Stimulated activated CD8-positive, alpha-beta memory T cell treated with anti-CD3 and anti-CD28 coated beads, Interleukin-4, amount 100 ng/mL, for 4 hours (primary cell): ENCODE results near the gene TPRX1.
"Not testable (repeated sequence)": the region's sequence is repeated elsewhere in the genome, so short reads cannot be mapped to it uniquely, and the experiment has no call there.

ENCODE experiments used
- DNase-seq, 2 donors: peaks; one replicate each; pipeline ENCODE4 v3.0.0-alpha.2; 2020; ENCODE audit warnings: low read depth in 2 of 2, low spot score in 1 of 2

The TPRX1 gene, protein sequence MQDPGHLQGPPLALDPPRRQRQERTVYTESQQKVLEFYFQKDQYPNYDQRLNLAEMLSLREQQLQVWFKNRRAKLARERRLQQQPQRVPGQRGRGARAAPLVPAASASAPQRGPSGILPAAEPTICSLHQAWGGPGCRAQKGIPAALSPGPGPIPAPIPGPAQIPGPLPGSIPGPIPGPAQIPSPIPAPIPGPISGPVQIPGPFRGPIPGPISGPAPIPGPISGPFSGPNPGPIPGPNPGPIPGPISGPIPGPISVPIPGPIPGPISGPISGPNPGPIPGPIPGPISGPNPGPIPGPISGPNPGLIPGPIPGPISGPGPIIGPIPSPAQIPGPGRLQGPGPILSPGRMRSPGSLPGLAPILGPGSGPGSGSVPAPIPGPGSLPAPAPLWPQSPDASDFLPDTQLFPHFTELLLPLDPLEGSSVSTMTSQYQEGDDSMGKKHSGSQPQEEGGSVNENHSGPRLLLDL

DNA sequence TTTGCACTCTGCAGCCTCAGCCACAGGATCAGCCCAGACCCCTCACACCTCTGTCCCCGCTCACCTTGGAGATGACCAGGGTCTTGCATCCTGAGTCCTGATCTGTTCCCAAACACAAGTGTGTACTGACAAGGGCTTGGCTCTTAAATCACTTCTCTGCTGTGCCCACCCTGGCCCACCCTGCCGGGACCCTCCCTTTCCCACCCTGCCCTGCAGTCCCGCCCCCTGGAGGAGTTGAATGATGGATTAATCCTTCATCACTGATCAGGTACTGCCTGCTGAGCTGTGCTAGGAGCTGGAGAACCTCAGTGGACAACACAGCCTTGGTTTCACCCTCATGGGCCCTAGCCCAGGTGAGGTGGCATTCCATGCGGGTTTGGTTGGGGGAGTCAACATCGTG, at the start of gene TPRX1:
TPRX1 (minus strand) TSS at position 101 of the 400 bp plus-strand sequence; CDS start at position 89, 12 bp downstream.
- DNase-seq = not testable (repeated sequence)

DNA sequence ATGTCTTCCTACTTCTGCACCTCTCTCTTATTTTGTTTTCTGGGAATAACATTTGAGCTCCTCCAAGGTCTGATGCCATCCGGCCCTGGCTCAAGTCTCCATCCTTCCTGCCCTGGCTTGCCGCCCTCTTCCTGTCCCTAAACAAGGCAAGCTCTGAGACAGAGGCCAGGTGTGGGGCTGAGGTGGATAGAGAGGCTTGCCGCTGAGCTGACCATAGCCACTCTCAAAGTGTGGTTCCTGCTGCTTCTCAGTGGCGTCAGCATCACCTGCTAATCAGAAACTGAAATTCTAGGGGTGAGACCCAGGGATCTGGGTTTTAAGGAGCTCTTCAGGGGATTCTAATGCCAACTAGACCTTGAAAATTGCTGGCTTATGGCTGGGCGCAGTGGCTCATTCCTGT, 48.7 kb upstream of the TPRX1 start:
- no peak for DNase-seq

DNA sequence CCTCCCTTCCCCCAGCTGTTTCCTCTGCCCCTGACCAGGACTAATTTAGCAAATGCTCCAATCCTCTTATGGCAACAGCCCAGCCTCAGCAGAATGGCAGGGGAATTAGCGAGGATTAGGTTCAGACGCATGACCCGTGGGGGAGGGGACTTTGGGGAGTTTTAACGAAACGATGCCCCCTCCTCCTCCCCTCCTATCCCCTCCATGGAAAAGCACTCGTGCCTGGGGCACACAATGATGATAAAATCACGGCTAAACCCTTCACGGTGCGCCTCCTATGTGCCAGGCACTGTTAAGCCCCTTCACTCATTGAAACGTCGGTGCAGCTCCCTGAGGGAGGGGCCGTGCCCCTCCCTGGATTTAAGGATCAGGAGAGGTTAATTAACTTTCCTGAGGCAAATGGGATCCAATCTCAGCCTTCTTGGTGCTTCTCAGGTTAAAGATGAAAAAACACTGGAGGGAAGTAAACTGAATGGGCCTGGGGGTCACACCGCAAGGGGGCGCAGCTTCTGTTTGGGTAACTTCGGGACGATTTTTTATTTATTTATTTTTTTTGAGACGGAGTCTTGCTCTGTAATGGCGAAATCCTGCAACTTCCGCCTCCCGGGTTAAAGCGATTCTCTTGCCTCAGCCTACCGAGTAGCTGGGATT, 44.6 kb upstream of the TPRX1 start:
- no peak for DNase-seq

DNA sequence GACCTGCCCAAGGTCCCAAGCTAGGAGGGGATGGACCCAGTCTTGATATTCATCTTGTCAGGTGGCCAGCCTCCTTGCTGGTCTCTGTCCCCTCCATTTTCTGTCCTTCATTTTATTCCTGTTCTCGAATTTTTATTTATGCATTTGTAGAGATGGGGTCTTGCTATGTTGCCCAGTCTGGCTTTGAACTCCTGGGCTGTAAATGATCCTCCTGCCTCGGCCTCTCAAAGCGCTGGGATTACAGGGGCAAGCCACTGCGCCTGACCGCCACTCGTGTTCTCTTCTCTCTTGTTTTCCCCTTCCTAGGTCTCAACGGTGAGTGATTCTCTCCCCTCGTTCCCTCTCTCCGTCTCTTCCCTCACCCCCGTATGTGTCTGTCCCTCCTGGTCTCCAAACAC, 44.1 kb upstream of the TPRX1 start:
- DNase-seq = no peak

DNA sequence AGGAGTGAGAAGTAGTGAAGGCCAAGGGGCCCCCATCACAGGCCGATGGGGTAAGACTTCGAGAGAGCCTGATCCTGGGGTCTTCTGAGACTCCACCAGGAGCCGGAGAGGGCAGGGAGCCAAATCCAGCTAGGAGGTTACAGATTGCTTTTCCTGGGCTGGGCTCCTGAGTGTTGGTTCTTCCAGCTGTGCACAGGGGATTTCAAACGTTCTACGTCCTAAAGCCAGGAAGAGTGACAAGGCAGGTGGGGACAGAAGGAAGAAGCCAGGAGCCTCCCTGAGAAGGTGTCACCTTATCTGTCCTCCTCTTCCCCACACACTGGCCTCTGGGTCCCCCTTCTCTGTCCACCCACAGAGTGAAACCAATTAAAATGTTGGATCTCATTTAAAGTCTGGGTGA, 38.6 kb upstream of the TPRX1 start:
- DNase-seq = no peak

DNA sequence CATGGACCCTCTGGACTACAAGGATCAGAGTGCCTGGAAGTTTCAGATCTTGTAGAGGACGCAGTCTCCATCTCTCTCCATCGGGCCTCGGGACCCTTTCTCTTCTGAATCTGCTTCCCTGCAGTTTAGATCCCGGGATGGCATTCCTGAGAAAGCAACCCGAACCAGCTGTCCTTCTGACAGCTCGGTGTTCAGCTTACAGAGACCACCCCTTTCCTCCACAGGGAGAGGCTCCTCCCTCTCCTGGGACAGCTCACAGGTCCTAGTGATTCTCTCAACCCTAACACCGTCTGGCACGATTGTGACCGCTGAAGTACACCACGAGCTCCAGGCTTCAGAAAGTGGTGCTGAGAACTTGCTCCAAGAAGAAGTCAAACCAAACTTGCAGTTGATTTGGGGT, 35.6 kb upstream of the TPRX1 start:
- DNase-seq = no peak

DNA sequence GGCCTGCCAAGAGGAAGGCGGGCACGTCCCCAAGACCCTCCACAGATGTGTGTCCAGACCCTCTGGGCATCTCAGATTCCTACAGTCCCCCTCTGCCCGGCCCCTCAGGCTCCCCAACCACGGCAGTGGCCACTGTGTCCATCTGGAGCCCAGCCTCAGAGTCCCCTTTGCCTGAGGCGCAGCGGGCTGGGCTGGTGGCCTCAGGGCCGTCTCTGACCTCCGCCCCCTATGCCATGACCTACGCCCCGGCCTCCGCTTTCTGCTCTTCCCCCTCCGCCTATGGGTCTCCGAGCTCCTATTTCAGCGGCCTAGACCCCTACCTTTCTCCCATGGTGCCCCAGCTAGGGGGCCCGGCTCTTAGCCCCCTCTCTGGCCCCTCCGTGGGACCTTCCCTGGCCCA, 35.1 kb upstream of the TPRX1 start:
- DNase-seq = no peak

DNA sequence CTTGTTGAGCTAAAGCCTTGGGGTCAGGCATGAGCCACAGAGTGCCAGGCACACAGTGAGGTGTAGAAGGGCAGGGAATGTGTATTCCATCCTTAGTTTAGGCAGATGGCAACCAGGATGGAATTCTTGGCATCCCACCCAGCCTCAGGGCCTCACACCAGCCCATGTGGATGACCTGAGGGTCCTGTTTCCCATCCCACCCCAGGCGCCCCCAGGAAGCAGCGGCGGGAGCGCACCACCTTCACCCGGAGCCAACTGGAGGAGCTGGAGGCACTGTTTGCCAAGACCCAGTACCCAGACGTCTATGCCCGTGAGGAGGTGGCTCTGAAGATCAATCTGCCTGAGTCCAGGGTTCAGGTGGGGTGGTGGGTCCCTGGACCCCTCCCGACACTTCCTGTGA, 31.7 kb upstream of the TPRX1 start:
- DNase-seq = no peak

DNA sequence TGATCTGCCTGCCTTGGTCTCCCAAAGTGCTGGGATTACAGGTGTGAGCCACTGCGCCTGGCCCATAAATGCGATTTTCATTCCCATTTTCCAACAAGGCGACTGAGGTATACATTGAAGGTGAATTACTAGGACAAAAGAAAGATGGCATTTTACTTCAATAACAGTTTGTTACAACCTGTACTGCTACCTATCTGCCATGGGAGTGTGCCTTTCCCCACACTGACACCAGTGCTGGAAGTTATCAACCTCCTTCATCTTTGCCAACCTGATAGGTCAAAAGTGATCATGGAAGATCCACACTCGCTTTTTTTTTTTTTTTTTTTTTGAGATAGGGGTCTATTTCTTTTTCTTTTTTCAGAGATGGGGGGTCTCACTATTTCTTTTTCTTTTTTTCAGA, 28.4 kb upstream of the TPRX1 start:
- no peak for DNase-seq

DNA sequence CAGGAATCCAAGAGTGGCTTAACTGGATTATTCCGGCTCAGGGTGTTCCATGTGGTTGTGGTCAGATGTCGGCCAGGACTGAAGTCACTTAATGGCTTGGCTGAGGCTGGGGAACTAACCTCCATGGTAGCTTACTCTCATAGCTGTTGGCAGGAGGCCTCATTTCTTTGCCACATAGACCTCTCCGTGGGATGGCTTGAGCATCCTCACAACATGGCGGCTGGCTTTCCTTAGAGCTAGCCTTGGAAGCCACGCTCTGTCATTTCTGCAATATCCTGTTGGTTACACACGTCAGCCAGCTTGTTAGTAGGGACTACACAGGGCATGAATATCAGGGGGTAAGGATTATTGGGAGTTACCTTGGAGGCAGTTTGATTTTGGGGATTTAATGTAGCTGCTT, 22.4 kb upstream of the TPRX1 start:
- DNase-seq = no peak

DNA sequence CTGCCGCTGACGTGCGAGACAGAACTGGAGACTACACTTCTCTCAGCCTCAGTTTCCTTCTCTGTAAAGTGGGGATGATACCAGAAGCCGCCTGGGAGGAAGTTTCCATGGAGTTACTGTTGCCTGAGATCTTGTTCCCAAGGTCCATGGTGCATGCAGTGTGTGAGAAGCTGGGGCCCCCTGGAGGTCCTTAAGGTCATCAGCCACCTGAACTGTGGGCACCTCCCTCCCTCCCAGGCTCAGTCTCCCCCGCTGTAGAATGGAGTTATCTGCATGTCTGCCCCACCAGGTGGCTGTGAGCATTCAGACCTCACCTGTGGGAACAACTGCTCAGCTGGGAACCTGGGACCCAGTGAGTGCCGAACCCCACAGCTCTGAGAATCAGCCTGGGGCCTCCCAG, 20.0 kb upstream of the TPRX1 start:
- no peak for DNase-seq

DNA sequence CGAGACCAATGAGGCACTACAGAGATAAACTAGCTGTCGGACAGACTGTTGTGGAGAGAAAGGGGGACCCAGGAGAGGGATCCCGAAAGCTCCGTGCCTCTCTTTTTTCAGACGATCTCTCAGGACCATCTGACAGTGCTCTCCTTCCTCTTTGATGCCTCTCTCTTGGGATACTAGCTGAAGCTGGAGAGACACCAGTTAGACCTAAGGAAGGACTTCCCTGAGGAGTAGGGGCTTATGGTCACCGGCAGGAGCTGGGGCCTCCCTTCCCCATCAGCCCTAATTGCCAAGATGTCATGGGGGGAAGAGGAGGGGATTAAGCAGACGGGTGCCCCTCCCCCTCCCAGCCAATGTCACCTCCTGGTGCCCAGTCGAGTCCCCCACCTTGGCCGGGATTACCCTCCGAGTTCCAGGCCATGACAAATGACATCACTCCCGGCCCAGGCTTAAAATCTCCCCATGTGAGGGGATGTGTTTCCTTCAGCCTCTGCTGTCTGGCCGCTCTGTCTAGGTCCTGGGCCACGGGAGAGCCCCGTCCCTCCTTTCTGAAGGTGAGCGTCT, 17.2 kb upstream of the TPRX1 start, which contains the start of gene CRX:
CRX (plus strand) TSS at position 478 of the 561 bp plus-strand sequence. CDS start 12,507 bp downstream, outside the sequence.
- no peak for DNase-seq

DNA sequence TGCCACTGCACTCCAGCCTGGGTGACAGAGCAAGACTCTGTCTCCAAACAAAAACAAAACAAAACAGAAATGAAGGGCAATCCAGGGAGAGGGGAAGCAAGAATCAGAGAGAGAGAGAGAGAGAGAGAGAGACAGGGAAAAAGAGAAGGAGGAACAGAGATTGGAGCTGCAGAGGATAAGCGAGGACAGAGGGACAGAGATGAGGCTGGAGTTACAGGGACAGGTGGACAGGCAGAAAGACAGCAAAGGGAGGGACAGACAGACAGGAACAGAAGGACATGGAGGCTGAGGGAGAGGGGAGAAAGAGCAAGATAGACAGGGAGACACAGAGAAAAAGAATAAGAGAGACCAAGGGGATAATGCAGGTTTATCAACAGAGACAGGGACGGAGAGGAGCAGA, 16.1 kb upstream of the TPRX1 start:
- DNase-seq = no peak

DNA sequence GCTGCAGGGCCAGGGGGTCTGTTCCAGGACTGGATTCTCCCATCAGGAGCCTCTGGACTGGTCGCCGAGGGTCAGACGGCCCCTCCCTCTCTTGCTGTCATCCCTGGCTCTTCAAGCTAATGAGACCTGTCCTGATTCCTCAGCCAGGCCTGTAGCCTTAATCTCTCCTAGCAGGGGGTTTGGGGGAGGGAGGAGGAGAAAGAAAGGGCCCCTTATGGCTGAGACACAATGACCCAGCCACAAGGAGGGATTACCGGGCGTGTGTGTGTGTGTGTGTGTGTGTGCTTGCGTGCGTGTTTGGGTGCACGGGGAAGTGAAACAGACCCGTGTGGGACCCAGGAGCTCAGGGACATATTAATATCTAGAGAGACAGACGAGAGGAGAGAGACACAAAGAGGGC, 15.5 kb upstream of the TPRX1 start:
- no peak for DNase-seq

DNA sequence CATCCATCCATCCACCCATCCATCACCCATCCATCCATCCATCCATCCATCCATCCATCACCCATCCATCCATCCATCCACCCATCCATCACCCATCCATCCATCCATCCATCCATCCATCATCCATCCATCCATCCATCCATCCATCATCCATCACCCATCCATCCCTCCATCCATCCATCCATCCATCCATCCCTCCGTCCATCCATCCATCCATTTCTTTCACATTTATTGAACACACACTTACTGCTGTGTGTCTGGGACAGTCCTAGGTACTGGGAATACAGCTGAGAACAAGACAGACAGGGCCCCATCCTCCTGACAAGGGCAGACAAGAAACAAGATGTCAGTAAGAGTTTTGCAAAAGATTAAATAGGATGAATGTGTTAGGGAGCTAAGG, 13.9 kb upstream of the TPRX1 start:
- not testable (repeated sequence) for DNase-seq

DNA sequence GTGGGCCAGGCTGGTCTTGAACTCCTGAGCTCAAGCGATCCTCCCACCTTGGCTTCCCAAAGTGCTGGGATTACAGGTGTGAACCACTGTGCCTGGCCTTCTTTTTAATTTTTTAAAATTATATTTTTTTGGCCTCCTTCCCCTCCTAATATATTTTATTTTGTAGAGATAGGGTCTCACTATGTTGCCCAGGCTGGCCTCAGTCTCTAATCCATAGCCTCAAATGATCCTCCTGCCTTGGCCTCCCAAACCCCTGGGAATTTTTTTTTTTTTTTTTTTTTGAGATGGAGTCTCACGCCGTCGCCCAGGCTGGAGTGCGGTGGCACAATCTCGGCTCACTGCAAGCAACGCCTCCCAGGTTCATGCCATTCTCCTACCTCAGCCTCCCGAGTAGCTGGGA, 11.9 kb upstream of the TPRX1 start:
- DNase-seq = not testable (repeated sequence)

DNA sequence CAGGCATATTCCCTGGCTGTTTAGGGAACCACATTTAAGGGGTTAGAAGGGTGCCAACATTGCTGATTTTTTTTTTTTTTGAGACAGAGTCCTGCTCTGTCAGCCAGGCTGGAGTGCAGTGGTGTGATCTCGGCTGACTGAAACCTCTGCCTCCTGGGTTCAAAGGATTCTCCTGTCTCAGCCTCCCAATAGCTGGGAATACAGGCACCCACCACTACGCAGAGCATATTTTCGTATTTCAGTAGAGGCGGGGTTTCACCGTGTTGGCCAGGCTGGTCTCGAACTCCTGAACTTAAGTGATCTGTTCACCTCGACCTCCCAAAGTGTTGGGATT, 9.6 kb upstream of the TPRX1 start:
- DNase-seq = no peak

DNA sequence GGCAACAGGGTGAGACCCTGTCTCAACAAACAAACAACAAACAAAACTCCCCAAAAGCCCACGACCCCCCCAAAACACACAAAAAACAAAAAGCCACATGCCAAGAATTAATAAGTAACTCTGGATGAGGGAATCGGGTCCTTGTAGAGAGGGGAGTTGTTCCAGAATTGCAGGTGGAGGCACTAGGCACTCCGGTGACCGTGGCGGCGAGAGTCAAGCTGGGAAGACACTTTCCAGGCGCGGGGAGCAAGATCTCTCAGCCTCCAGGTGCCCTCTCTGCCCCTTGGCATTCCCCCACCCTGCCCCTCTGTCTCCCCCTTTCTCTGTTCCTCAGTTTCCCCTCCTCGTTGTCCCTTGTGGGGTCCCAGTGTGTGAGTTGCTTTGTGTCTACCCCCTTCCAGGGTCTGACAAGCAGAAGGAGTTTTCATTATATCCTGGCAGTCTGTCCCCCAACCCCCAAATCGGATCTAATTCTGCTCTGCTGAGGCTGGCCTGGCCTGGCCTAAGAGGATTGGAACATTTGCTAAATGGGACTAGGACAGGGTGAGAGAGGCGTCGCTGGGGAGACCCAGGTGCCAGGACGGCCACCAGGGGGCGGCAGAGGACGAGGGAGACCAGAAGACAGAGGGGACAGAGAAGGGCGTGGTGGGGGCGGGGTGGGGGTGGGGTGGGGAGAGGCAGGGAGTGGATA, 9.1 kb upstream of the TPRX1 start:
- DNase-seq = peak; percentile 28 to 54

DNA sequence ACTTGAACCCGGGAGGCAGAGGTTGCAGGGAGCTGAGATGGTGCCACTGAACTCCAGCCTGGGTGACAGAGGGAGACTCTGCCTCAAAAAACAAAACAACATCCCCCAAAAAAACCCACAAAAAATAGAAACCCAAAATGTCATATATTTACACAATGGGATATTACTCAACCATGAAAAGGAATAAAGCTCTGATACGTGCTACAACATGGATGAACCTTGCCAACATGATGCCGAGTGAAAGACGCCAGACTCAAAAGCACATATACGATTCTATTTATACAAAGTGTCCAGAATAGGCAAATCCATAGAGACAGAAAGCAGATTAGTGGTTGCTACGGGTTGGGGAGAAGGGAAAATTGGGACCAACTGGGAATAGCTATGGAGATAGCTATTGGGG, 2.1 kb upstream of the TPRX1 start:
- DNase-seq = no peak

DNA sequence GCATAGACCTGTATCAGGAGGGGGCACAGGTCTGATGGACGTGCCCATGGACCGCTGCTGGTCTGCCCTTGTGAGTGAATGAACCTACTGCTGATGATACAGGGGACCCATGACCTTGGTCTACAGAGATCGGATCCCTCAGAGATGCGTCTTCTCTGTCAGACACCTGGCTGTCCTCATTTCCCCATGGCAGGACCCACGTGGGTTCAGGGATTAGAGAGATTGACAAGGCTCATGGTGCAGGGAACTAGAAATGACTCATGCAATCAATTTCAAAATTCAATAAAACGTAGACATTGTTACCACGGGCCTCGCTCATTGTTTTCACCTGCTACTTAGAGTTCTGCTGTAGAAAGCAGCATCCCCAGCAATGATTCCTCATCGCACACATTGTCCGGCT, 962 bp upstream of the TPRX1 start:
- no peak for DNase-seq

DNA sequence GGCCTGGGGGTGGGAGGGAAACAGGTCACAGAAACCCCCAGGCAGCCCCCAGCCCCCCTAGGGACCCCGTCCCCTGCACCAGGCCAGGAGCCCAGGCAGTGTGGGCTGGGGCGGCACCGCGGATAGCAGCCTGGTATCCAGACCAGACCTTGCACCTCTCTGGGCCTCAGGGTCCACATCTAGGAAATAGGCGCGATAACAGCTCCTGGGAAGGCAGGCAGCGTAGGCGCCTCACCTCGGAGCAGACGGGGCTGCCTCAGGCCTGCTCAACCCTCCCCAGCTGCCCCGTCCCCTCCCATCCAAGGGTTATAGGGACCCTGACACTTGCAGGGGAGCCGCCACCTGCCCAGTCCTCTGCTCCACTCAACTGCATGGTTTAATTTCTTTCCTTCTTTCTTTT, 680 bp downstream of the TPRX1 start:
- not testable (repeated sequence) for DNase-seq

DNA sequence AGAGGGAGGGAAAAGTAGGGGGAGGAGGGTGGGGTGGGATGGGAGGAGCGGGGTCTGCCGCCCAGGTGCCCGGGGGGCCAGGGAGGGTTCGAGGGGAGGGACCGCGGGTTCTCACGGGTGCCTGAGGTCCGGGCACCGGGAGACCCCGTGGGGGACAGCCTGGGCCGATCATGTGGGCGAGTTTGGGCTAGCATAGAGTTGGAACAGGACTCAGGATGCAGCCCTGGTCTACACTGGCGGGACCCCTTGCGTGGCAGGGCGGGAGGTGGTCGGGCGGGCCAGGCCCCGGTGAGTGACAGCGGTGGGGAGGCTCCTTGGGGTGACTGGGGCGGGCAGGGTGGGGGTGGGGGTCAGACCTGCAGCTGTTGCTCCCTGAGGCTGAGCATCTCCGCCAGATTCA, 1.2 kb downstream of the TPRX1 start:
- DNase-seq = not testable (repeated sequence)
